HG03135 (cell line): ENCODE measurements around the gene TTC9C.
"Not testable (repeated sequence)": the region's sequence is repeated elsewhere in the genome, so short reads cannot be mapped to it uniquely, and the experiment has no call there.

Source experiments
- ATAC-seq: cut with Tn5 transposase; IDR thresholded peaks from one replicate; pipeline ENCODE4 v1.9.1; 2021; ENCODE audit warnings: mild to moderate bottlenecking, moderate library complexity; ENCODE audit not compliant: unreplicated experiment

TTC9C gene, protein sequence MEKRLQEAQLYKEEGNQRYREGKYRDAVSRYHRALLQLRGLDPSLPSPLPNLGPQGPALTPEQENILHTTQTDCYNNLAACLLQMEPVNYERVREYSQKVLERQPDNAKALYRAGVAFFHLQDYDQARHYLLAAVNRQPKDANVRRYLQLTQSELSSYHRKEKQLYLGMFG

GRCh38 chr11:62728171-62728988 is at the start of gene TTC9C:
Gene TTC9C (plus strand): TSS chr11:62728486. CDS start chr11:62728849, 363 bp downstream.
- peak; percentile 20 for ATAC-seq

- ATAC-seq: no peak
These were observed 49.3 kb upstream of the TTC9C start, which contains the start of gene UBXN1 for GRCh38 chr11:62678770-62679696. Gene UBXN1 (minus strand): TSS chr11:62679073. CDS start chr11:62678923, 150 bp downstream.

GRCh38 chr11:62680825-62681240 is 47.5 kb upstream of the TTC9C start:
- peak; percentile 62 for ATAC-seq

- ATAC-seq: no peak
These were observed 45.8 kb upstream of the TTC9C start for GRCh38 chr11:62682518-62682917.

DNA sequence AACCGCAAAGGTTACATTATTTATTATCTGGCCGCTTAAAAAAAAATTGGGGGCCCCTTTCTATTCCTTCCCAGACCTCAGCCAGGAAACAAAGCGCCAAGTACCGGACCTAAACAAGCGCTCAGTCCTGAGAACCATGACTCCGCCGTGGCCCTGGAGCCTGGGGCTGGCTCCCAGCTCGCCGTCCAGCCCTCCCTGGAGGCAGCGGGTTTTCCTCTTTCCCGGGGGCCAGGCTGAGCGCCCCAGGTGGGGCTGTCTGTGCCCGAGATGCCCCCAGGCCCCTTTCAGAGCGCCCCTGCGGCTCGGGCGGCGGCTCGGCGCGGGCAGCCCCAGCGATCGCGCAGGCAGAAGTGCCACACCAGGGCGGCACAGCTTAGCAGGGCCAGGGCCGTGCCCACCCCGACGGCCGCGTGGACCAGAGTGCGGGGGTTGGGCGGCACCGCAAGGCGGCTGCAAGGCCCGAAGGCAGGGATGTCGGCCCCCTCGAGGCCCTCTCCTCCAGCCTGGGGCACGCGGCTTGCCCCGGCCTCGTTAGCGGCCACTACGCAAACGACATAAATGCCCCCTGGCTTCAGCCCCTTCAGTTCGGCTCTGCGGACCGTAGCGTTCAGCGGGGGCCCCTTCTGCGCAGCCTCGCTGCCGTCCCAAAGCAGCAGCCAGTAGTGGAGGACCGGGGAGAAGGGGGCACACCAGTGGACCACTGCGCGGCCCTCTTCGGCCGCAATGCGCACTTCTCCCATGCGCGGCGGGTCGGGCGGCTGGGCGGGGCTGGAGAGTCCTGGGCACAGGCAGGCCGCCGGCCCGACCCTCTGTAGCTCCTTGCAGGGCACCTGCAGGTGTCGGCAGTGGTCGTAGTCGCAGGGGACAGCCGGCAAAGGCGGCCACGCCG is 40.5 kb upstream of the TTC9C start:
- no peak for ATAC-seq

DNA sequence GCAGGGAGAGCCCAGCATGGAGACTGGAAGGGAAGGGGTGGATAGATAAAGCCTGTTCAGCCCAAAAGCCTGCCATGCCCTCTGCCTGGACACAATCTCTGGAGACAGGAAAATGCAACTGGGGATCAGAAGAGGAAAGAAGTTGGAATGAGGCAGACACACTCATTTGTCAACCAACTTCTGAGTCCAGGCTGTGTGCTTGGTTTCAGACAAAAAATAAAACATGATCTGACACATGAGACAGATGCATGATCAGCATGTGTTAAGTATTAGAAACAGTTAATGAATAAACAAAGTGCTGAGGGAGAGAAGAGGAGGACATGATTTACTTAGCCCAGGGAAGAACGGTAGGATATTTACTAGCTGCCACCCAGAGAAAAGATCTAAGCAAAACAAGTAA is 39.8 kb upstream of the TTC9C start:
- ATAC-seq: no peak

DNA sequence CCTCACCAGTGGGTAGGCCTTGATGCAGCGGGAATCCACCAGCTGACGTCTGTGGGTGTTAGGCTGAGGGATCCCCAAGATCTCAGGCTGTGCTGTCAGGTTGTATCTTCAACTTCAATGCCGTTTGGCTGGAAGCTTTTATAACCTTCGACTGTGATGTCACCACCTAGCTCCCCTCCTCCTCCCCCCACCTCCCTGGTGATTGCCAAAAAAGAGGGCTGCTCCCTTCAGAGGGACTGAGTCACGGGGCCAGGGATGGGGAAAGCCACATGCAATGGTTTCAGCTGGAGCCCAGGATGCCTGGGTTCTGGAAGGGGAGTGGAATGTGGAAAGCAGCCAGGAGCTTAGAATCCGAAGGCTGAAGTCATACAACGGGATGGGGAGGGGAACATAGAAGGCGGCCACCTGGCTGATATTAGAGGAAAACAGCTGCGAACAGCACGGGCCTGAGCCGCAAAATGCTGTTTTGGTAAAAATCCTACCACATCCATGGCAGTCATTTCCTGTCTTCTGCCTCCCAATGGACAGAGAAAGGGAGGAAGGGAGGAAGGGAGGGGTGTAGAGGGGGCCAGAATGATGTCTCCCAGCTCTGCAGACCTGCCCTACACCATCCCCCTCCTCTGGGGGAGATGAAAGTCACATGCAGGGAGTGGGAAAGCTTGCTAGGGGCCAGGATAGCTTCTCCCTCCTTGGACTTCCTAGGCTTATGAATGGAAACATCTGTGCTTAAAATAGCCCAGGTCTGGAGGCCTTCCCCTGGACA is 38.7 kb upstream of the TTC9C start, which contains the start of gene LRRN4CL:
TSS of gene LRRN4CL (minus strand) at position 110 of the 763 bp plus-strand sequence. CDS start 1,022 bp downstream, outside the sequence.
- no peak for ATAC-seq

GRCh38 chr11:62693624-62694023 is 34.7 kb upstream of the TTC9C start:
- ATAC-seq: not testable (repeated sequence)

GRCh38 chr11:62694455-62695167 is 33.7 kb upstream of the TTC9C start:
- ATAC-seq: no peak

DNA sequence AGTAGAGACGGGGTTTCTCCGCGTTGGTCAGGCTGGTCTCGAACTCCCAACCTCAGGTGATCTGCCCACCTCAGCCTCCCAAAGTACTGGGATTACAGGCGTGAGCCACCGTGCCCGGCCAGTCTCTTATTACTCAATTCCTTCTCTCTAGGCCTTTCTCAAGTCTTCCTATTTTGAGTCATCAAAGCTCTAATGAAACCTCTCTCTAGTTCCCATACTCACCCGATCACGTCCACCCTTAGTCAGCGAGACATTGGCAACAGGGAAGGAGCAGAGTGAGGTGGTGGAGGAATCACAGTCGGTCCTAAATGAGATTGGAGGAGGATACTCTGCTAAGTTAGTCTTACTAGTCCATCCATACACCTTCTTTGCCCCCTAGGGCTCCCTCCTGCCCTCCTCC is 26.0 kb upstream of the TTC9C start:
- ATAC-seq: no peak

- not testable (repeated sequence) for ATAC-seq
These were observed 24.4 kb upstream of the TTC9C start for GRCh38 chr11:62703921-62704320.

GRCh38 chr11:62705413-62705812 is 22.9 kb upstream of the TTC9C start:
- ATAC-seq: no peak

DNA sequence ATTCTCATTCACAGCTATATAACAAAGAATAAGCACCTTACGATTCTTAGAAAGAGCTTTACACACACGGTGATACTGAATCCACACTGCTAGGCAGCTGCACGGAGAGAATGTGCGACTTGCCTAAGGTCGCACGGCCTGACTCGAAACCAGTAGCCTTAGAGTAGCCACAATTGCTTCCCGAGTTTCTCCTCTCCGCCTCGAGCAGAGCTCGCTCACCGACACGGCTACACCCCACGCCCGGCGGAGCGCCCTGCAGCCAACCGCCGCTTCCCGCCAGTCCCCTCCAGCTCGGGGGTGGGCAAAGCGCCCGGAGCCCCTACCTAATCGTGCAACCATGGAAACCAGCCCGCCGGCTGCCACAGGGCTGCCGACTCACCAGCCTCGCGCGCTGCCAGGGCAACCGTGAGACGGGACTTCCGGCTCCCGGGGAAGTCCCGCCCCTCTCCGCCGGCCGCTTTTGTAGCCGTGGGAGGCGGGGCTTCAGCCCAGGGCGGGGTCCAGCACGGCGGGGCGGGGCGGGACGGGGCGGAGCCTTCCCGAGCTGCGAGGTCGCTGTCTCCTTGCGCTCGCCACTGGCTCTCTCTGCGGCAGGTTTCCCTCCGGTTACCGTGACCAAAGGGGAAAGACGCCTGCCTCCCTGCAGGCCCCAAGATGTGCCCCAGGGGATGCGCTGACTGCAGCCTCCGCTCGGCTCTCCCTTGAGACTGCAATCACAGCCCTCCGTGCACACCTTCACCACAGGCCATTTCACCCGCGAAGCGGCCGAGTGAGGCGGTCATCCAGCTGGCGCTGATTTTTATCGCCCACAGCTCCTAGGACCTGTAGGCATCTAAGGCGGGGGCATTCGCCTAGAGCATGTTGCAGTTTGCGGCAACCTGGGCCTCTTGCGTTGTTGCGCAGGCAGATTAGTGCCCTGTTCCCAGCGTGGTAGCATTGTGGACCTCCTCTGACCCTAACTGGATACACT is 22.1 kb upstream of the TTC9C start:
- peak; percentile 64 for ATAC-seq

- ATAC-seq: no peak
These were observed 21.4 kb upstream of the TTC9C start for GRCh38 chr11:62706850-62707247.

- no peak for ATAC-seq
These were observed 20.9 kb upstream of the TTC9C start, which contains the start of the genes BSCL2 and GNG3 for GRCh38 chr11:62707277-62707861. Gene BSCL2 (minus strand): TSS chr11:62707424. CDS start chr11:62707195, 229 bp downstream. Gene GNG3 (plus strand): TSS chr11:62707676. CDS start chr11:62708296, 620 bp downstream.

GRCh38 chr11:62708392-62708791 is 19.9 kb upstream of the TTC9C start:
- ATAC-seq: no peak

DNA sequence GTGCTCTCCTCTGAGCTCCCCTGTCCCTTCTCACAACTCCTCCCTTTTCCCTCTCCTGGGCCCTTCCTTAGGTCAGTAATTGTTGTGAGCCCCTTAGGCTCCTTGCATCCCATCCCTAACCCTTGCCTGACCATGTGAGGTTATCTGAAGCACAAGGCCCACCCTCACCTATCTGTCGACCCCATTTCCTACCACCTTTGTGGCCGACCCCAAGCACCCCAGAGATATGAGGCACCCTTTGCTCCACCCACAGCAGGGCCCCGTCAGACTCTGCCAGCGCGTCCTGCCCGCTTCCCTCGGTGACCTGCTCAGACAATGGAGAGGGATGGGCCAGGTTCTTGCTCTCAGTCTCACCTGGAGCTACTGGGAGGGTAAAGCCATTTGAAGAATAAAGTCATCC is 19.5 kb upstream of the TTC9C start:
- no peak for ATAC-seq
